OCI-LY7 (cell line): Measurements from ENCODE around the gene SYCP2L.

Experiments
- CTCF ChIP-seq: fragments of 200-600 bp; sonication (generic); conservative IDR thresholded peaks from 2 replicates; pipeline ENCODE4 v1.5.1; 2014; ENCODE audit warnings: mild to moderate bottlenecking, antibody characterized with exemption, low read length, moderate library complexity, mixed read lengths
- EZH2phosphoT487 ChIP-seq: fragments of 200-600 bp; sonication (generic); IDR thresholded peaks from 2 replicates; pipeline ENCODE4 v1.6.1; 2018; ENCODE audit warnings: low read depth, borderline replicate concordance, mild to moderate bottlenecking, mixed run types, antibody characterized with exemption, low read length, moderate library complexity, mixed read lengths

GRCh38 chr6:10956776-10957175, 69.9 kb downstream of the SYCP2L start:
- TF ChIP-seq CTCF (no peak), EZH2phosphoT487 (no peak)
